Activated T-cell treated with anti-CD3 and anti-CD28 coated beads, Interleukin-2, amount 50 U/mL, for 24 hours (primary cell): ENCODE measurements around the gene MAD1L1.

ENCODE experiments used
- DNase-seq: peaks from one replicate; pipeline ENCODE4 v3.0.0-alpha.2; 2020
- H3K27ac Mint-ChIP-seq: 2 replicates; pipeline ENCODE4 v1.8.0; 2020; ENCODE audit warnings: mild to moderate bottlenecking, mixed read lengths
- H3K27me3 Mint-ChIP-seq: 2 replicates; pipeline ENCODE4 v1.8.0; 2020; ENCODE audit warnings: mixed read lengths
- H3K36me3 Mint-ChIP-seq: 2 replicates; pipeline ENCODE4 v1.8.0; 2020; ENCODE audit warnings: low read depth, mixed read lengths
- H3K4me1 Mint-ChIP-seq: 2 replicates; pipeline ENCODE4 v1.8.0; 2020; ENCODE audit warnings: low read depth, mixed read lengths
- H3K4me3 Mint-ChIP-seq: 2 replicates; pipeline ENCODE4 v1.8.0; 2020; ENCODE audit warnings: mild to moderate bottlenecking, moderate library complexity, mixed read lengths
- H3K9me3 Mint-ChIP-seq: 2 replicates; pipeline ENCODE4 v1.8.0; 2020; ENCODE audit warnings: mixed read lengths

MAD1L1 gene

DNA sequence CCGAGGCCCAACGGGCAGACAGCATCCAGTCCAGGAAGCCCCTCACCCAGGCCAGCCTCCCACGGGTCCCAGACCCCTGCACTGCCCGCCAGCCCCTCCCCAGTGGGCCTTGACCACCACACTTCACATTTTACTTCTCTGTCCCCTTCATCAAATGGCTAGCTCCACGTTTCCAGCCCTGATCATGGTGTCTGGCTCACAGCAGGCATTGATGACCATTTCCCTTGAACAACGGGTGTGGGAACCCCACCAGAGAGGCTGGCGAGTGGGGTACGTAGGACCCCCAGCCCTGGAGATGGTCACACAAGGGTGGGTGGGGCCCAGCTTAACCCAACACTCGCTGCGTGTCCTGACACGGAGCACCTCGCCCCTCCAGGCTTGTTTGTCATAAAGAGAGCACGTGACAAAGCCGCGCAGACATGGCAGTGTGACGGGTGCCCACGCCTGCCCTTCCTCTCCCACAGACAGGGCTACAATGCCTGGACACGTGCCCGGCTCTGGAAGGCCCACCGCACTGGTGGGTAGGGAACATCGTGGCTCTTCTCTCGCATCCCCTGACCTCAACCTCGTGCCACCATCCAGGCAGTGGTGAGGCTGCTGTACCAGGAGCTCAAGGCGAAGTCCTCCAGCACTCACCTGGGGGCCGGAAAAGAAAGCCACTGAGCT is 267.7 kb downstream of the MAD1L1 start:
- DNase-seq: no peak
- Mint-ChIP-seq H3K9me3 (peaks cover 11% of the 10 kb centered on the region), H3K27ac (no peak overlapping the region), H3K27me3 (no peaks in the 10 kb centered on the region), H3K4me1 (peaks cover 39% of the 10 kb centered on the region), H3K36me3 (peaks cover 61% of the 10 kb centered on the region), H3K4me3 (no peak overlapping the region)

DNA sequence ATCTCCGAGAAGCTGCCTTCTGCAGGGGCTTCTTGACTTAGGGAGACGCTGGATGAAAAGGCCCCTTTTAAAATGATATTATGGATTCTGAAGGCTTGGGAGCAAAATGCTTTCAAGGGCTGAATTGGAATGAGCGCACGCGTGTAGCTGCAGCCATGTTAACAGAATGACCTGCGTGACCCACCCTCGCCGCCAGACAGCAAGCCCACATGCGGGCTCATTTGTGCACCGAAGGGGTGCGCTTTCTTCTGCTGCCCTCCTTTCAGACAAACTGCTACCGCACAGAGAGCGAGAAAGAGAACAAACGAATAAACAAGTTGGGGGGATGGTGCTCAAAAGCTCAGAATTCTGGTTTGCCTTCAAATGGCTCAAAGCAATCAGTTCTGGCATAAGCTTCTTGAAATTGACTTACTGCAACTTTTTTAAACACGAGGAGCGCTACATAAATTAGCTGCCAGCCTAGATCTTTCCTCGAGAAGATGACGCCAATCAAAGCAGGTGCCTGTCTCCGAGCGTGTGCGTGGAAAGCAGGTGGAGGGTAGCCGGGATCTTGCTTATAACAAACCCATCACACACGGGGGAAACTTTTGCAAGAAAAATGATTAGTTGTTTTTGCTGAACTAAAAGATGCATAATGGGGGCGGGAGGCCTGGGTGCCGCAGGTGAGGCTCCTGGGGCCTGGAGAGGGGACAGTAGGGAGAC is 268.4 kb downstream of the MAD1L1 start:
- Mint-ChIP-seq H3K27me3 (no peaks in the 10 kb centered on the region), H3K4me1 (peaks cover 34% of the 10 kb centered on the region), H3K27ac (no peak overlapping the region), H3K36me3 (peaks cover 67% of the 10 kb centered on the region), H3K9me3 (peaks cover 14% of the 10 kb centered on the region), H3K4me3 (no peak overlapping the region)
- DNase-seq: no peak

DNA sequence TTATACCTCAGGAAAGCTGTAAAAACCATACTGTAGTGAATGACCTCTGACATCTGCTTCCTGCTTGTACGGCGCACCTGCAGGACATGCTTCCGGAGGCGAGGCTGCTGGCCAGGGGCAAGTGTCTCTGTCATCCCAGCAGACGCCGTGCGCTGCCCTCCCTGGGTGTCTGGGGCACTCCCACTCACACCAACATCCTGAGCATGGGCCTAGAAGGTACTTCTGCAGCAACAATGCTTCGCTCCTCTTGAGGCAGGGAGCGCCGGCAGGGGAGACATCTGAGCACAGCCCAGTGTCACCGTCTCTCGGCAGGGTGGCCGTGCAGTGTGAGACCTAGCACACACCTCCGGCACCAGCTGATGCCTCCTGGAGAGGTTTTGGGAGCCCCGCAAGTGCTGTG is 269.2 kb downstream of the MAD1L1 start:
- H3K4me1 Mint-ChIP-seq: peaks cover 30% of the 10 kb centered on the region
- H3K27ac Mint-ChIP-seq: no peak overlapping the region
- H3K9me3 Mint-ChIP-seq: peaks cover 20% of the 10 kb centered on the region
- peaks cover 73% of the 10 kb centered on the region for H3K36me3 Mint-ChIP-seq
- H3K4me3 Mint-ChIP-seq: no peak overlapping the region
- no peak for DNase-seq
- H3K27me3 Mint-ChIP-seq: no peaks in the 10 kb centered on the region

DNA sequence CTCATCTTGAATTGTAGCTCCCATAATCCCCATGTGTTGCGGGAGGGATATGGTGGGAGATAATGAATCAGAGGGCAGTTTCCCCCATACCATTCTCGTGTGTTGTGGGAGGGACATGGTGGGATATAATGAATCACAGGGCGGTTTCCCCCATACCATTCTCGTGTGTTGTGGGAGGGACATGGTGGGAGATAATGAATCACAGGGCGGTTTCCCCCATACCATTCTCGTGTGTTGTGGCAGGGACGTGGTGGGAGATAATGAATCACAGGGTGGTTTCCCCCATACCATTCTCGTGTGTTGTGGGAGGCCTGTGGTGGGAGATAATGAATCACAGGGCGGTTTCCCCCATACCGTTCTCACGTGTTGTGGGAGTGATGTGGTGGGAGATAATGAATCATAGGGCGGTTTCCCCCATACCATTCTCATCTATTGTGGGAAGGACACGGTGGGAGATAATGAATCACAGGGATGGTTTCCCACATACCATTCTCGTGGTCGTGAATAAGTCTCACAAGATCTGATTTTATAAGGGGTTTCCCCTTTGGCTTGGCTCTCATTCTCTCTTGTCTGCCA is 271.0 kb downstream of the MAD1L1 start:
- H3K4me3 Mint-ChIP-seq: peak overlapping the region; percentile 41
- H3K36me3 Mint-ChIP-seq: peaks cover 73% of the 10 kb centered on the region
- H3K27me3 Mint-ChIP-seq: no peaks in the 10 kb centered on the region
- H3K27ac Mint-ChIP-seq: peak overlapping the region; percentile 93
- H3K4me1 Mint-ChIP-seq: peaks cover 22% of the 10 kb centered on the region
- DNase-seq: peak; percentile 69
- peaks cover 23% of the 10 kb centered on the region for H3K9me3 Mint-ChIP-seq

DNA sequence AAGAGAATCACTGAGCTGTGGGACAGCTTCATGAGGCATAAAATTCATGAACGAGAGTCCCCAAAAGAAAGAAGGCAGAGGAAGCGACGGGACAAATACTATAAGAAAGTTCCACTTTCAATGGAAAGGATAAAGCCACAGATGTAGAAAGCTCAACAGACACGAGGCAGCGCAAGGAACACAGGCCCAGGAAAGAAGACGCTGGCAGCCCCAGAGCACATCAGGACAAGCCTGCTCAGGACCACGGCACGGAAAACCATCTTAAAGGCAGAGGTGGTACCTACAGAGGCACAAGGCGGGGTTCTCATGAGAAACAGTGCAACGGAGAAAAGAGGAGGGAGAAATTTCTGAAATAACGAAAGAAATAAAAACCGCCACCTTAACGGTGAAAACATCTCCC is 273.4 kb downstream of the MAD1L1 start:
- peaks cover 22% of the 10 kb centered on the region for H3K4me1 Mint-ChIP-seq
- no peak overlapping the region for H3K4me3 Mint-ChIP-seq
- no peak for DNase-seq
- no peak overlapping the region for H3K27ac Mint-ChIP-seq
- H3K9me3 Mint-ChIP-seq: peaks cover 23% of the 10 kb centered on the region
- H3K36me3 Mint-ChIP-seq: peaks cover 67% of the 10 kb centered on the region
- H3K27me3 Mint-ChIP-seq: no peaks in the 10 kb centered on the region

DNA sequence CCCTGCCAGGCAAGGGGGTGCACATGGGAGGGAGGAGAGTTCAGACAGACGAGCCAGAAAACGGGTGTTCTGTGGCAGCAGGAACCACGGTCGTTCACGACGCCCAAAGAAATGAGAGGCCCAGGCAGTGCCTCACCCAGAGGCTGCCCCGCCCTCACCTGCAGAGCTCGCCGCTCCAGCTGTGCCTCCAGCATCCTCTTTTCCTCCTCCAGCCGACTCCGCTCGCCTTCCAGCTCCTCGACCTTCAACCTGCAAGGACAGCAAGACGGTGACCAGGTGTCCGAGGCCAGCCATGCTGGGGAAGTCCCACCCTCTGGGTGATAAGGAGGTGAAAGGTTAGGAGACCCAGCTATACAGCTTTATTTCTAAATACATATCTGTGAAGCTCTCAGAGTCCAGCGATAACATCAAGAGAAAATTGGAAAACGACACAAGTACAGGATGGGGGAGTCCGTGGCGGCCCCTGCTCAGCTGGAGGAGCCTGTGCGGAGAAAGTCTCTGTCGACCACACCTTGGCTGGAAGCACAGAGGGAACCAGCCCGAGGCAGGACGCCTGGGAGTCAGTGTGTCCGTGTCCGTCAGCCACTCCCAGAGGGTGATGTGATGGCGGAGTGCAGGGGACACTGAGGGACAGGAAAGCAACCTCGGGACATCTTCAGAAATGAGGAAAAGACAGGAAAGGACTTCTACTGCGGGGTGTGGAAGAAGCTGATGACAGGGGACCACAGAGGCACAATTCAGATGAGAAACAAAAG is 275.1 kb downstream of the MAD1L1 start:
- Mint-ChIP-seq H3K36me3 (peaks cover 54% of the 10 kb centered on the region), H3K27me3 (no peaks in the 10 kb centered on the region), H3K4me1 (peaks cover 22% of the 10 kb centered on the region), H3K4me3 (no peak overlapping the region), H3K9me3 (peaks cover 23% of the 10 kb centered on the region), H3K27ac (no peak overlapping the region)
- DNase-seq: no peak

DNA sequence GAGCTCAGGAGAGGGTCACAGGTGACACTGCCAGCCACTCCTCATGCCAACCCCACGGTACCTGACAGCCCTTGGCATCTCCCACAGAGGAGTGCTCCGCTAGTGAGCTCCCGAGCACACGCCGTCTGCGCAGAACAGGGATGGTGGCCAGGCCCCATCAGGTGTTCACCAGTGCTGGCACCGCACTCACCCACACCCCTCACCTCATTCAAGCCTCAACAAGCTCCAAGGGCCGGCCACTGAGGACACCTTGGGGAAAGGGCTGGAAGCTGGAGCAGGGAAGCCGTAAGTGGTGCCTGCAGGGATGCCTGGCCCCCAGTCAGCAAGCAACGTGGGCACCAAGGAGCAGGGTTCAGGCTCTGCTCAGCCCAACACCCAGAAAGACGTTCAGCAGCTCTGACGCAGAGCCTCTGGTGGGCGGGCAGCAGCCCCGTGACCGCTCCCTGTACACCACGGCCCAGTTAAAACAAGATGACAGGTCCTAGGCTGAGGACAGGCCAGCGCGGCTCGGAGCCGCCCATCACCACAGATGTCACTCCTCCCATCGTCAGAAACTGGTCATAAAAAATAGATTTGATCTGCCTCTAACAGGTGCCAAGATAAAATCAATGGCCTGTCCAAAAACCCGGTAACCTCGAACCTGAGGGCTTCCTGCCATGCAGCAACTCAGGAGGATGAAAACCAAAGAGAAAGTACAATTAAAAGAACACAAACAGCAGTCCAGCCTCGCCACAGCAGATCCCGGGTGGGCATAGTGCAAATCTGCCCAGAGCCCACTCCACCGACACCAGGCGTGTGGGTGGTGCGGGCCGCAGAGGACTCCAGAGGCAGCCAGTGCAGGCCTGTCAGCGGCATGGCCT is 275.9 kb downstream of the MAD1L1 start:
- H3K4me3 Mint-ChIP-seq: no peak overlapping the region
- peaks cover 23% of the 10 kb centered on the region for H3K9me3 Mint-ChIP-seq
- DNase-seq: no peak
- H3K4me1 Mint-ChIP-seq: peaks cover 18% of the 10 kb centered on the region
- peaks cover 46% of the 10 kb centered on the region for H3K36me3 Mint-ChIP-seq
- H3K27me3 Mint-ChIP-seq: no peaks in the 10 kb centered on the region
- no peak overlapping the region for H3K27ac Mint-ChIP-seq

DNA sequence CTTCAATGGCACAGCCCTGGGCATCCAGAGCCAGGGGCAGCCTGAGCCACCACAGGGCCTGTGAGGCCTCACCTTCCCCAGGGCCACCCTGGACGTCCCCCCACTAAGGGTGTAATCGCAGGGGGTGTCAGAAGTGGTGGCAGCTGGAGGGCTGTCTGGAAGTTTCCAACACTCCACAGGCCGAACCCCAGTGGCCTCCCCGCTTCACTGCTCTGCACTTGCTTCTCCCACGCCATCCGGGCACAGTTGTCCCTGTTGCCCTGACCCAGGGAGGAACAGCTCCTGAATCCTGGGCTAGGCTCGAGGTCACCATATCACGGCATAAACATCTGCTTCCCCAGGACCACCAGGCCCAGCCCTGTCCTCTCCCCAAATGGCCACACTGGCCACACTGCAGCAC is 276.6 kb downstream of the MAD1L1 start:
- no peak for DNase-seq
- H3K4me1 Mint-ChIP-seq: peaks cover 19% of the 10 kb centered on the region

DNA sequence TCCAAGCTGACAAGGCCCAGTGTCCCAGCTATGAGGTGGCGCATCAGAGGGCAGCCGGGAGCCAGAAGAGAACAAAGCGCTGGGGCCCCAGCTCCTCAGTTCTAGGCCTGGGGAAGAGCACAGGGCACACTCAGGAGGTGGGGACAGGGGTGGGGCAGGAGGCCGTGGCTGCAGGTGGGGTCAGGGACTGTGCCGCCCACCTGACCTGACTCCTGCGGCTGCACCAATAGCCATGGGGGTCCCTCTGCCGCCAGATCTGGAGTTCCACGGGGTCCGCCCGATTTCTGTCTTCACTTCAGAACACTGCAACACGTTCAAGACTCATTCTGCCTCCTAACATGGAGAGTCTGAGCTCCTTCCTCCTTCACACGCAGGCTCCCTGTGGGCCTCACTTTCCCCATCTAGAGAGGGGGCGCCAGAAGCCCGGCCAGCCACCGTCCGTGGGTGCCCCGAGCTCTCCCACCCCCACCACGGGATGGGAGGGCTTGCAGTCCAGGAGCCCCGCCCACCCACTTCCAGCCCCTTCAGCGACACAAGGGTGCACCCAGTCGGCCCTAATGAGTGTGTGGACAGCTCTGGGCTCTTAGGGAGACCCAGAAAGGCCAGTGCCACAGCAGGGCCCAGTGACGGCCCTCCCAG is 278.3 kb downstream of the MAD1L1 start:
- Mint-ChIP-seq H3K4me3 (no peak overlapping the region), H3K27ac (no peak overlapping the region), H3K27me3 (no peaks in the 10 kb centered on the region), H3K9me3 (peaks cover 10% of the 10 kb centered on the region), H3K4me1 (peaks cover 13% of the 10 kb centered on the region), H3K36me3 (peaks cover 33% of the 10 kb centered on the region)
- DNase-seq: no peak

More for the DNA sequence above, 276.6 kb downstream of the MAD1L1 start:
- peaks cover 40% of the 10 kb centered on the region for H3K36me3 Mint-ChIP-seq
- H3K27ac Mint-ChIP-seq: no peak overlapping the region
- H3K4me3 Mint-ChIP-seq: no peak overlapping the region
- peaks cover 18% of the 10 kb centered on the region for H3K9me3 Mint-ChIP-seq
- H3K27me3 Mint-ChIP-seq: no peaks in the 10 kb centered on the region

DNA sequence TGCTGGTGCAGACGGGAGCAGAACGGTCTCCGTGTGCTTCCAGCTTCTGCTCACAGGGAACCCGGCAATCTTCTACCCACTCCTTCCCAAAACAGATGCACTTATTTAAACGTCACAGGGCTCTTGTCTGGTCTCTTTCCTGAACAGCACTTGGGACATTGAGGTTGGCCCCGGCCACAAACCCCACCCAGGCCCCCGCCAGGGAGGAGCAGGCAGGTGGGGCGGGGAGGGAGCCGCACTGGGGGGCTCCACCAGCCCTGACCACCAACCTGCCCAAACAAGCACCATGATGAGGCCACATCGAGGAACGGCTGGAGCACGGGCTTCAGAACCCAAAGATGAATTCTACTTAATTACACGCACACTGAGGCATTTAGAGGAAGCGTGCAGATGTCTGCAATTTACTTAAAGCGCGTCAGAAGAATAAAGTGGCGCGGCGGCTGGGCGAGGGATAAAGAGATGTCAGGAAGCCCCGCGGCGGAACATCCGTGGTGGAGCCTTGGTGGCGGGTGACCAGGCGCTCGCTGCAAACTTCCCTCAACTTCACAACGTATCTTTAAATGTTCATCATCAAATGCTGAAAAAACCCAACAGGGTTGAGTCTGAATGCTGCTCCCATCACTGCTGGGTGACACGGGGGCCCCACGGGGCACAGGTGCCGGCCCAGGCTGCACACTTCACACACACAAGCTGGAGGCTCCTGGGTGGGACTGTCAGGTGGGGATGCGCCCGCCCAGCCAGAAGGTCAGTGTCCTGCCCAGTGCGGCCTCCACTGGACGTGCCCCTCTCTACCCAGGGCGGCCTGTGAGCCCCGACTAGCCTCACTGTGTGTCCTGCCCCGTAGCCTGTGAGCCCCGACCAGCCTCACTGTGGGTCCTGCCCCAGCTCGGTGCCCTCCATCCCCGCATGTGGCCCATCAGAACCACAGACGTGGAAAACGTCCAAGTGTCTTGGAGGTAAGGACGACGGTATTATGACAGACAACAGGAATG is 279.2 kb downstream of the MAD1L1 start:
- DNase-seq: no peak
- no peak overlapping the region for H3K4me3 Mint-ChIP-seq
- peaks cover 13% of the 10 kb centered on the region for H3K4me1 Mint-ChIP-seq
- H3K9me3 Mint-ChIP-seq: peaks cover 2% of the 10 kb centered on the region
- H3K36me3 Mint-ChIP-seq: peaks cover 24% of the 10 kb centered on the region
- H3K27ac Mint-ChIP-seq: no peak overlapping the region
- no peaks in the 10 kb centered on the region for H3K27me3 Mint-ChIP-seq

DNA sequence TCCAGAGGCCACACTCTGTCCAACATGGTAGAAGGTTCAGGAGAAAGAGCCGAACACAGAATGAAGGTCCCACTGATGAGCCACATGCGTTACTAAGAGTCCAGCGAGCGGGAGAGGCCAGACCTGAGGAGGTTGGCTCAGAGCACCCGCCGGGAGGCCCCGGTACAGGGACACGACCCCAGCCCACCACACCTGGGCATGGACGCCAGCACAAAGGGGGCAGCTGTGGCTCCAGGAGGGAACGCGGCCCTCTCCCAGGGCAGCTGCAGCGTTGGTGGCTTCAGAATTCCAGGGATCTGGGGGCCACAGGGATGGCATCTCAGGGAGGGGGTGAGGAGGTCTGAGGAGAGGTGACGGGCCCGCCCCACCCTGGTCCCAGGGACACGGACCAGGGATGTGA is 280.0 kb downstream of the MAD1L1 start:
- DNase-seq: no peak
- H3K4me3 Mint-ChIP-seq: no peak overlapping the region
- no peaks in the 10 kb centered on the region for H3K27me3 Mint-ChIP-seq
- no peak overlapping the region for H3K27ac Mint-ChIP-seq
- peaks cover 13% of the 10 kb centered on the region for H3K4me1 Mint-ChIP-seq
- H3K9me3 Mint-ChIP-seq: no peaks in the 10 kb centered on the region
- peaks cover 17% of the 10 kb centered on the region for H3K36me3 Mint-ChIP-seq

DNA sequence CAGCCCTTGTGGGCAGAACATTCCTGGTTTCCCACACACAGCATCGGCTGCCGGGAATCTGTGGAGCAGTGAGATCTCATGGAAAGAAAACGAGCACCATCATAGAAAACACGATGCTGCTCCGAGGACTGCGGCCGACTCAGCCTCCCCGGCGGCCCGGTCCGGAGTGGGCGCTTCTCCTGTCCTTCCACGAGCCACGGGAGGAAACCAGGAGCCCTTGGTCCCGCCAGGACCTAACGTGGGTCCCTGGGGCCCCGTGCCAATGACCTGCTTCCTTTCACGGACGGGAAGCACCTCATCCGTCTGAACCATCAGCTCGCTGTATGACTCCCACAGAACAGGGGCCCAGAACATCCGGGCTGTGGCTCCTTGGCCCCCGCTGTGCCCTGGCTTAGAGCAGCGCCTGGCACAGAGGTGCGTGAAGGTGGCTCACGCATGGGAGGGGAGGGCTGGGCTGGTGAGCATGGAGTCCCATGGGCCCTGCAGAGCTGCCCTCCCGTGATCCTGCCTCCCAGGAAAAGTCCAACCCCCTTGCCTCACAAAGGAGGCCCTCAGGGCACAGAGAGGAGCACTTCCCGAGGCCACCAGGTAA is 280.5 kb downstream of the MAD1L1 start:
- Mint-ChIP-seq H3K27ac (no peak overlapping the region), H3K4me3 (no peak overlapping the region), H3K9me3 (no peaks in the 10 kb centered on the region), H3K27me3 (no peaks in the 10 kb centered on the region), H3K36me3 (peaks cover 13% of the 10 kb centered on the region), H3K4me1 (peaks cover 13% of the 10 kb centered on the region)
- DNase-seq: no peak
